Measurements from ENCODE around the gene MAST4. TPM values are rescaled to one million over a fixed set of nuclear protein-coding genes. Genes with fewer than 3 reads are reported as not detected.

Gene MAST4
- total RNA-seq, 1 donor from 2014 or later = 19.0 TPM

GRCh38 chr5:66660396-66660795 lies 64.2 kb downstream of the MAST4 start:
- no peak for DNase-seq (ENCODE audit: low spot score)
- H3K27ac Mint-ChIP-seq = no peak overlapping the region
- H3K4me1 Mint-ChIP-seq (ENCODE audit: low read depth) = peaks cover 5% of the 10 kb centered on the region
- peaks cover 6% of the 10 kb centered on the region for H3K27me3 Mint-ChIP-seq (ENCODE audit: insufficient read depth)
- intact Hi-C loops (cut with micrococcal nuclease) = no loop called here
- H3K9me3 Mint-ChIP-seq = no peaks in the 10 kb centered on the region
- H3K4me3 Mint-ChIP-seq = no peak overlapping the region
- H3K36me3 Mint-ChIP-seq (ENCODE audit: low read depth) = no peaks in the 10 kb centered on the region

- DNase-seq (ENCODE audit: low spot score) = no peak
- no peak overlapping the region for H3K27ac Mint-ChIP-seq
- H3K36me3 Mint-ChIP-seq (ENCODE audit: low read depth) = no peaks in the 10 kb centered on the region
- H3K27me3 Mint-ChIP-seq (ENCODE audit: insufficient read depth) = peaks cover 4% of the 10 kb centered on the region
- H3K9me3 Mint-ChIP-seq = no peaks in the 10 kb centered on the region
- peaks cover 5% of the 10 kb centered on the region for H3K4me1 Mint-ChIP-seq (ENCODE audit: low read depth)
- intact Hi-C loops (cut with micrococcal nuclease) = no loop called here
- no peak overlapping the region for H3K4me3 Mint-ChIP-seq
Observed at GRCh38 chr5:66661149-66661548, 65.0 kb downstream of the MAST4 start.

GRCh38 chr5:66666778-66667177 lies 70.6 kb downstream of the MAST4 start:
- no peaks in the 10 kb centered on the region for H3K9me3 Mint-ChIP-seq
- intact Hi-C loops (cut with micrococcal nuclease) = no loop called here
- H3K27ac Mint-ChIP-seq = no peak overlapping the region
- no peak for DNase-seq (ENCODE audit: low spot score)
- H3K36me3 Mint-ChIP-seq (ENCODE audit: low read depth) = no peaks in the 10 kb centered on the region
- H3K4me3 Mint-ChIP-seq = no peak overlapping the region
- peaks cover 4% of the 10 kb centered on the region for H3K27me3 Mint-ChIP-seq (ENCODE audit: insufficient read depth)
- peaks cover 6% of the 10 kb centered on the region for H3K4me1 Mint-ChIP-seq (ENCODE audit: low read depth)

GRCh38 chr5:66669086-66669861 lies 73.1 kb downstream of the MAST4 start:
- Mint-ChIP-seq H3K4me1 (ENCODE audit: low read depth) (peaks cover 6% of the 10 kb centered on the region), H3K9me3 (no peaks in the 10 kb centered on the region)
- intact Hi-C loops (cut with micrococcal nuclease) = no loop called here

GRCh38 chr5:66669862-66670195 lies 73.6 kb downstream of the MAST4 start:
- peaks cover 6% of the 10 kb centered on the region for H3K4me1 Mint-ChIP-seq (ENCODE audit: low read depth)
- no peaks in the 10 kb centered on the region for H3K9me3 Mint-ChIP-seq
- no peak overlapping the region for H3K4me3 Mint-ChIP-seq
- H3K36me3 Mint-ChIP-seq (ENCODE audit: low read depth) = no peaks in the 10 kb centered on the region
- H3K27me3 Mint-ChIP-seq (ENCODE audit: insufficient read depth) = peaks cover 11% of the 10 kb centered on the region
- DNase-seq (ENCODE audit: low spot score) = no peak
- intact Hi-C loops (cut with micrococcal nuclease) = no loop called here
- no peak overlapping the region for H3K27ac Mint-ChIP-seq

More at GRCh38 chr5:66669086-66669861, 73.1 kb downstream of the MAST4 start:
- DNase-seq (ENCODE audit: low spot score) = no peak
- Mint-ChIP-seq H3K27me3 (ENCODE audit: insufficient read depth) (peaks cover 12% of the 10 kb centered on the region), H3K36me3 (ENCODE audit: low read depth) (no peaks in the 10 kb centered on the region), H3K27ac (no peak overlapping the region), H3K4me3 (no peak overlapping the region)

GRCh38 chr5:66671305-66671704 lies 75.1 kb downstream of the MAST4 start:
- Mint-ChIP-seq H3K36me3 (ENCODE audit: low read depth) (no peaks in the 10 kb centered on the region), H3K4me3 (no peak overlapping the region), H3K4me1 (ENCODE audit: low read depth) (peaks cover 6% of the 10 kb centered on the region), H3K9me3 (no peaks in the 10 kb centered on the region), H3K27ac (no peak overlapping the region), H3K27me3 (ENCODE audit: insufficient read depth) (peaks cover 9% of the 10 kb centered on the region)
- no peak for DNase-seq (ENCODE audit: low spot score)
- intact Hi-C loops (cut with micrococcal nuclease) = no loop called here

GRCh38 chr5:66674802-66675201 lies 78.6 kb downstream of the MAST4 start:
- no peak for DNase-seq (ENCODE audit: low spot score)
- no peak overlapping the region for H3K27ac Mint-ChIP-seq
- H3K27me3 Mint-ChIP-seq (ENCODE audit: insufficient read depth) = peaks cover 18% of the 10 kb centered on the region
- no peaks in the 10 kb centered on the region for H3K9me3 Mint-ChIP-seq
- no peaks in the 10 kb centered on the region for H3K4me1 Mint-ChIP-seq (ENCODE audit: low read depth)
- intact Hi-C loops (cut with micrococcal nuclease) = no loop called here
- no peak overlapping the region for H3K4me3 Mint-ChIP-seq
- H3K36me3 Mint-ChIP-seq (ENCODE audit: low read depth) = no peaks in the 10 kb centered on the region

GRCh38 chr5:66675406-66675805 lies 79.2 kb downstream of the MAST4 start:
- H3K9me3 Mint-ChIP-seq = no peaks in the 10 kb centered on the region
- H3K27me3 Mint-ChIP-seq (ENCODE audit: insufficient read depth) = peaks cover 18% of the 10 kb centered on the region
- no peaks in the 10 kb centered on the region for H3K36me3 Mint-ChIP-seq (ENCODE audit: low read depth)
- H3K4me1 Mint-ChIP-seq (ENCODE audit: low read depth) = no peaks in the 10 kb centered on the region
- intact Hi-C loops (cut with micrococcal nuclease) = no loop called here
- H3K27ac Mint-ChIP-seq = no peak overlapping the region
- H3K4me3 Mint-ChIP-seq = no peak overlapping the region
- DNase-seq (ENCODE audit: low spot score) = no peak

GRCh38 chr5:66680221-66680620 lies 84.0 kb downstream of the MAST4 start:
- Mint-ChIP-seq H3K36me3 (ENCODE audit: low read depth) (no peaks in the 10 kb centered on the region), H3K4me3 (no peak overlapping the region), H3K27ac (no peak overlapping the region), H3K9me3 (no peaks in the 10 kb centered on the region), H3K27me3 (ENCODE audit: insufficient read depth) (peaks cover 18% of the 10 kb centered on the region), H3K4me1 (ENCODE audit: low read depth) (no peaks in the 10 kb centered on the region)
- intact Hi-C loops (cut with micrococcal nuclease) = no loop called here
- no peak for DNase-seq (ENCODE audit: low spot score)

- no peaks in the 10 kb centered on the region for H3K36me3 Mint-ChIP-seq (ENCODE audit: low read depth)
- H3K27me3 Mint-ChIP-seq (ENCODE audit: insufficient read depth) = peaks cover 18% of the 10 kb centered on the region
- DNase-seq (ENCODE audit: low spot score) = no peak
- no peaks in the 10 kb centered on the region for H3K9me3 Mint-ChIP-seq
- no peak overlapping the region for H3K27ac Mint-ChIP-seq
- no peak overlapping the region for H3K4me3 Mint-ChIP-seq
- H3K4me1 Mint-ChIP-seq (ENCODE audit: low read depth) = no peaks in the 10 kb centered on the region
- intact Hi-C loops (cut with micrococcal nuclease) = no loop called here
Observed at GRCh38 chr5:66680804-66681203, 84.6 kb downstream of the MAST4 start.

GRCh38 chr5:66684663-66685062 lies 88.5 kb downstream of the MAST4 start:
- H3K9me3 Mint-ChIP-seq = no peaks in the 10 kb centered on the region
- no peak for DNase-seq (ENCODE audit: low spot score)
- peaks cover 14% of the 10 kb centered on the region for H3K27me3 Mint-ChIP-seq (ENCODE audit: insufficient read depth)
- no peak overlapping the region for H3K27ac Mint-ChIP-seq
- H3K4me1 Mint-ChIP-seq (ENCODE audit: low read depth) = no peaks in the 10 kb centered on the region
- H3K4me3 Mint-ChIP-seq = no peak overlapping the region
- no peaks in the 10 kb centered on the region for H3K36me3 Mint-ChIP-seq (ENCODE audit: low read depth)
- intact Hi-C loops (cut with micrococcal nuclease) = no loop called here

- Mint-ChIP-seq H3K27ac (no peak overlapping the region), H3K4me1 (ENCODE audit: low read depth) (no peaks in the 10 kb centered on the region), H3K27me3 (ENCODE audit: insufficient read depth) (peaks cover 18% of the 10 kb centered on the region)
Observed at GRCh38 chr5:66689522-66690220, 93.5 kb downstream of the MAST4 start.

GRCh38 chr5:66694036-66694435 lies 97.8 kb downstream of the MAST4 start:
- Mint-ChIP-seq H3K27ac (no peak overlapping the region), H3K9me3 (peaks cover 8% of the 10 kb centered on the region), H3K4me1 (ENCODE audit: low read depth) (peaks cover 5% of the 10 kb centered on the region), H3K4me3 (no peak overlapping the region), H3K27me3 (ENCODE audit: insufficient read depth) (peaks cover 24% of the 10 kb centered on the region), H3K36me3 (ENCODE audit: low read depth) (no peaks in the 10 kb centered on the region)
- DNase-seq (ENCODE audit: low spot score) = no peak
- intact Hi-C loops (cut with micrococcal nuclease) = no loop called here

More at GRCh38 chr5:66689522-66690220, 93.5 kb downstream of the MAST4 start:
- H3K9me3 Mint-ChIP-seq = no peaks in the 10 kb centered on the region
- H3K36me3 Mint-ChIP-seq (ENCODE audit: low read depth) = no peaks in the 10 kb centered on the region
- intact Hi-C loops (cut with micrococcal nuclease) = no loop called here
- no peak for DNase-seq (ENCODE audit: low spot score)
- H3K4me3 Mint-ChIP-seq = no peak overlapping the region
